Measurements from ENCODE around the gene KRT1.
A peak's percentile ranks its signal among the peaks of the same experiment; 100 is the strongest.

The KRT1 gene

GRCh38 chr12:52698651-52699340 lies 18.6 kb upstream of the KRT1 start:
- Histone ChIP-seq H3K27me3 (ENCODE audit: insufficient read depth, low read length) (no peaks in the 10 kb centered on the region; the same call in 1 of the 2 replicates), H3K9me3 (ENCODE audit: insufficient read depth, low read depth, low read length) (no peaks in the 10 kb centered on the region), H3K4me1 (ENCODE audit: insufficient read depth, low read length) (no peaks in the 10 kb centered on the region), H3K36me3 (ENCODE audit: insufficient read depth, low read depth, low read length) (no peaks in the 10 kb centered on the region), H3K27ac (ENCODE audit: low read length) (no peak overlapping the region), H3K9ac (ENCODE audit: low read depth, low read length) (no peak overlapping the region), H3K4me3 (ENCODE audit: low read length) (no peak overlapping the region)

- Histone ChIP-seq H3K36me3 (ENCODE audit: insufficient read depth, low read depth, low read length) (no peaks in the 10 kb centered on the region), H3K9ac (ENCODE audit: low read depth, low read length) (no peak overlapping the region), H3K4me3 (ENCODE audit: low read length) (no peak overlapping the region), H3K4me1 (ENCODE audit: insufficient read depth, low read length) (no peaks in the 10 kb centered on the region), H3K9me3 (ENCODE audit: insufficient read depth, low read depth, low read length) (no peaks in the 10 kb centered on the region), H3K27ac (ENCODE audit: low read length) (no peak overlapping the region), H3K27me3 (ENCODE audit: insufficient read depth, low read length) (peaks cover 12% of the 10 kb centered on the region)
These were observed 16.9 kb upstream of the KRT1 start for GRCh38 chr12:52697058-52697582.

GRCh38 chr12:52696588-52696987 lies 16.4 kb upstream of the KRT1 start:
- no peaks in the 10 kb centered on the region for H3K4me1 ChIP-seq (ENCODE audit: insufficient read depth, low read length)
- no peak overlapping the region for H3K9ac ChIP-seq (ENCODE audit: low read depth, low read length)
- H3K4me3 ChIP-seq (ENCODE audit: low read length), result no peak overlapping the region
- no peaks in the 10 kb centered on the region for H3K9me3 ChIP-seq (ENCODE audit: insufficient read depth, low read depth, low read length)
- H3K36me3 ChIP-seq (ENCODE audit: insufficient read depth, low read depth, low read length), result no peaks in the 10 kb centered on the region
- no peak overlapping the region for H3K27ac ChIP-seq (ENCODE audit: low read length)
- peaks cover 18% of the 10 kb centered on the region for H3K27me3 ChIP-seq (ENCODE audit: insufficient read depth, low read length)

GRCh38 chr12:52695039-52695438 lies 14.8 kb upstream of the KRT1 start:
- peaks cover 33% of the 10 kb centered on the region for H3K27me3 ChIP-seq (ENCODE audit: insufficient read depth, low read length)

GRCh38 chr12:52694151-52694550 lies 13.9 kb upstream of the KRT1 start:
- Histone ChIP-seq H3K4me3 (ENCODE audit: low read length) (no peak overlapping the region), H3K36me3 (ENCODE audit: insufficient read depth, low read depth, low read length) (no peaks in the 10 kb centered on the region), H3K9ac (ENCODE audit: low read depth, low read length) (no peak overlapping the region), H3K4me1 (ENCODE audit: insufficient read depth, low read length) (peaks cover 2% of the 10 kb centered on the region; the same call in 1 of the 2 replicates), H3K27me3 (ENCODE audit: insufficient read depth, low read length) (peaks cover 41% of the 10 kb centered on the region), H3K27ac (ENCODE audit: low read length) (no peak overlapping the region), H3K9me3 (ENCODE audit: insufficient read depth, low read depth, low read length) (no peaks in the 10 kb centered on the region)

More at GRCh38 chr12:52695039-52695438, 14.8 kb upstream of the KRT1 start:
- H3K9me3 ChIP-seq (ENCODE audit: insufficient read depth, low read depth, low read length), result no peaks in the 10 kb centered on the region
- no peak overlapping the region for H3K9ac ChIP-seq (ENCODE audit: low read depth, low read length)
- no peaks in the 10 kb centered on the region for H3K36me3 ChIP-seq (ENCODE audit: insufficient read depth, low read depth, low read length)
- no peak overlapping the region for H3K27ac ChIP-seq (ENCODE audit: low read length)
- H3K4me3 ChIP-seq (ENCODE audit: low read length), result no peak overlapping the region
- peaks cover 2% of the 10 kb centered on the region; the same call in 1 of the 2 replicates for H3K4me1 ChIP-seq (ENCODE audit: insufficient read depth, low read length)

GRCh38 chr12:52693261-52693660 lies 13.1 kb upstream of the KRT1 start:
- H3K4me1 ChIP-seq (ENCODE audit: insufficient read depth, low read length), result peaks cover 2% of the 10 kb centered on the region; the same call in 1 of the 2 replicates
- H3K36me3 ChIP-seq (ENCODE audit: insufficient read depth, low read depth, low read length), result no peaks in the 10 kb centered on the region
- H3K4me3 ChIP-seq (ENCODE audit: low read length), result no peak overlapping the region
- peaks cover 50% of the 10 kb centered on the region for H3K27me3 ChIP-seq (ENCODE audit: insufficient read depth, low read length)
- no peaks in the 10 kb centered on the region for H3K9me3 ChIP-seq (ENCODE audit: insufficient read depth, low read depth, low read length)
- H3K27ac ChIP-seq (ENCODE audit: low read length), result no peak overlapping the region
- H3K9ac ChIP-seq (ENCODE audit: low read depth, low read length), result no peak overlapping the region

- no peak overlapping the region for H3K4me3 ChIP-seq (ENCODE audit: low read length)
- H3K36me3 ChIP-seq (ENCODE audit: insufficient read depth, low read depth, low read length), result no peaks in the 10 kb centered on the region
- H3K27me3 ChIP-seq (ENCODE audit: insufficient read depth, low read length), result peaks cover 57% of the 10 kb centered on the region
- H3K27ac ChIP-seq (ENCODE audit: low read length), result no peak overlapping the region
- H3K9ac ChIP-seq (ENCODE audit: low read depth, low read length), result no peak overlapping the region
- H3K4me1 ChIP-seq (ENCODE audit: insufficient read depth, low read length), result peaks cover 2% of the 10 kb centered on the region; the same call in 1 of the 2 replicates
- no peaks in the 10 kb centered on the region for H3K9me3 ChIP-seq (ENCODE audit: insufficient read depth, low read depth, low read length)
These were observed 12.0 kb upstream of the KRT1 start for GRCh38 chr12:52692254-52692653.

- peaks cover 58% of the 10 kb centered on the region for H3K27me3 ChIP-seq (ENCODE audit: insufficient read depth, low read length)
- no peak overlapping the region for H3K9ac ChIP-seq (ENCODE audit: low read depth, low read length)
These were observed 11.6 kb upstream of the KRT1 start for GRCh38 chr12:52691841-52692150.

GRCh38 chr12:52691076-52691840 lies 11.1 kb upstream of the KRT1 start:
- Histone ChIP-seq H3K27ac (ENCODE audit: low read length) (no peak overlapping the region), H3K4me3 (ENCODE audit: low read length) (peak overlapping the region; percentile 69; the same call in 1 of the 2 replicates)

More at GRCh38 chr12:52691841-52692150, 11.6 kb upstream of the KRT1 start:
- peak overlapping the region; percentile 69; the same call in 1 of the 2 replicates for H3K4me3 ChIP-seq (ENCODE audit: low read length)
- no peak overlapping the region for H3K27ac ChIP-seq (ENCODE audit: low read length)
- H3K36me3 ChIP-seq (ENCODE audit: insufficient read depth, low read depth, low read length), result no peaks in the 10 kb centered on the region
- no peaks in the 10 kb centered on the region for H3K9me3 ChIP-seq (ENCODE audit: insufficient read depth, low read depth, low read length)
- H3K4me1 ChIP-seq (ENCODE audit: insufficient read depth, low read length), result peaks cover 2% of the 10 kb centered on the region; the same call in 1 of the 2 replicates

GRCh38 chr12:52690351-52691075 lies 10.3 kb upstream of the KRT1 start:
- no peaks in the 10 kb centered on the region for H3K9me3 ChIP-seq (ENCODE audit: insufficient read depth, low read depth, low read length)
- no peaks in the 10 kb centered on the region for H3K36me3 ChIP-seq (ENCODE audit: insufficient read depth, low read depth, low read length)
- peaks cover 60% of the 10 kb centered on the region for H3K27me3 ChIP-seq (ENCODE audit: insufficient read depth, low read length)
- peak overlapping the region; percentile 69; the same call in 1 of the 2 replicates for H3K4me3 ChIP-seq (ENCODE audit: low read length)
- peak overlapping the region; percentile 67; the same call in 1 of the 2 replicates for H3K9ac ChIP-seq (ENCODE audit: low read depth, low read length)
- H3K4me1 ChIP-seq (ENCODE audit: insufficient read depth, low read length), result peaks cover 2% of the 10 kb centered on the region; the same call in 1 of the 2 replicates
- no peak overlapping the region for H3K27ac ChIP-seq (ENCODE audit: low read length)

More at GRCh38 chr12:52691076-52691840, 11.1 kb upstream of the KRT1 start:
- no peaks in the 10 kb centered on the region for H3K36me3 ChIP-seq (ENCODE audit: insufficient read depth, low read depth, low read length)
- H3K9ac ChIP-seq (ENCODE audit: low read depth, low read length), result peak overlapping the region; percentile 67; the same call in 1 of the 2 replicates
- H3K27me3 ChIP-seq (ENCODE audit: insufficient read depth, low read length), result peaks cover 60% of the 10 kb centered on the region
- peaks cover 2% of the 10 kb centered on the region; the same call in 1 of the 2 replicates for H3K4me1 ChIP-seq (ENCODE audit: insufficient read depth, low read length)
- H3K9me3 ChIP-seq (ENCODE audit: insufficient read depth, low read depth, low read length), result no peaks in the 10 kb centered on the region

- Histone ChIP-seq H3K4me1 (ENCODE audit: insufficient read depth, low read length) (peaks cover 2% of the 10 kb centered on the region; the same call in 1 of the 2 replicates), H3K27me3 (ENCODE audit: insufficient read depth, low read length) (peaks cover 60% of the 10 kb centered on the region), H3K27ac (ENCODE audit: low read length) (no peak overlapping the region), H3K36me3 (ENCODE audit: insufficient read depth, low read depth, low read length) (no peaks in the 10 kb centered on the region), H3K9me3 (ENCODE audit: insufficient read depth, low read depth, low read length) (no peaks in the 10 kb centered on the region), H3K4me3 (ENCODE audit: low read length) (no peak overlapping the region), H3K9ac (ENCODE audit: low read depth, low read length) (no peak overlapping the region)
These were observed 9.7 kb upstream of the KRT1 start for GRCh38 chr12:52689936-52690335.

All from iPS-20b (cell line).